SK-MEL-5 (cell line): ENCODE data around the gene KCNK4. TPM values are rescaled to one million over a fixed set of nuclear protein-coding genes. Genes with fewer than 3 reads are reported as not detected.
"Not testable (repeated sequence)": the region's sequence is repeated elsewhere in the genome, so short reads cannot be mapped to it uniquely, and the experiment has no call there.

Source experiments
- DNase-seq: peaks from one replicate; pipeline ENCODE4 v3.0.0-alpha.2; 2016; ENCODE audit warnings: low read depth, low spot score
- in situ Hi-C: cut with HindIII; loops from 2 replicates; pipeline ENCODE4 v1.10.0; 2016; ENCODE audit warnings: low sequenced_read_pairs, high pct_unique_total_duplicates, low pct_unique_long_range_greater_than_20kb
- total RNA-seq: library from RNA; depleted of rRNA; stranded (reverse); fragments of >200 nt; shearing (Covaris generic); gene quantifications from 2 replicates; pipeline ENCODE4 v1.2.3, GENCODE V29; 2014

KCNK4 gene
- total RNA-seq, 1 experiment from 2014 or later, result not detected

GRCh38 chr11:64298966-64299846, 8.1 kb downstream of the KCNK4 start:
- DNase-seq, result no peak
- in situ Hi-C loops, result no loop called here

GRCh38 chr11:64299847-64300648, 8.9 kb downstream of the KCNK4 start, which contains the start of gene CATSPERZ:
Gene CATSPERZ, plus strand, starts transcription at chr11:64300358. Its CDS starts 53 bp downstream, at chr11:64300411.
- in situ Hi-C loops, result no loop called here
- DNase-seq, result no peak

- in situ Hi-C loops, result no loop called here
- no peak for DNase-seq
Measured at GRCh38 chr11:64303109-64304031, 12.3 kb downstream of the KCNK4 start.

GRCh38 chr11:64304032-64304315, 12.9 kb downstream of the KCNK4 start:
- DNase-seq, result no peak
- in situ Hi-C loops, result no loop called here

- DNase-seq, result peak; percentile 90
- in situ Hi-C loops, result no loop called here
Measured at GRCh38 chr11:64304316-64305072, 13.4 kb downstream of the KCNK4 start.

- peak; percentile 98 for DNase-seq
- in situ Hi-C loops, result no loop called here
Measured at GRCh38 chr11:64305075-64305690, 14.1 kb downstream of the KCNK4 start, which contains the start of gene ESRRA. Gene ESRRA, plus strand, starts transcription at chr11:64305524. Its CDS starts 1,656 bp downstream, at chr11:64307180.

- peak; percentile 49 for DNase-seq
- in situ Hi-C loops, result no loop called here
Measured at GRCh38 chr11:64305691-64306562, 14.8 kb downstream of the KCNK4 start.

- in situ Hi-C loops, result no loop called here
- no peak for DNase-seq
Measured at GRCh38 chr11:64306563-64306875, 15.4 kb downstream of the KCNK4 start.

GRCh38 chr11:64306876-64307622, 15.9 kb downstream of the KCNK4 start:
- in situ Hi-C loops, result no loop called here
- DNase-seq, result no peak

GRCh38 chr11:64307795-64308194, 16.7 kb downstream of the KCNK4 start:
- DNase-seq, in situ Hi-C loops: not testable (repeated sequence)

- no peak for DNase-seq
- in situ Hi-C loops, result no loop called here
Measured at GRCh38 chr11:64312947-64313346, 21.8 kb downstream of the KCNK4 start.

GRCh38 chr11:64313491-64314145, 22.5 kb downstream of the KCNK4 start:
- no peak for DNase-seq
- in situ Hi-C loops, result no loop called here

- in situ Hi-C loops, result no loop called here
- no peak for DNase-seq
Measured at GRCh38 chr11:64314146-64314804, 23.2 kb downstream of the KCNK4 start.

GRCh38 chr11:64314805-64315561, 23.9 kb downstream of the KCNK4 start:
- in situ Hi-C loops, result no loop called here
- no peak for DNase-seq
